Peyer's patch (tissue), 4 donors: Measurements from ENCODE around the gene B4GALT5.

ENCODE experiments used
- CTCF ChIP-seq, 6 experiments: fragments of 450-650 bp in 4 of 6; fragments of 200-600 bp in 2 of 6; sonication (generic) in 1 of 6; IDR thresholded peaks; one replicate each; pipeline ENCODE4 v1.5.1; 2017 to 2019; ENCODE audit warnings: antibody characterized with exemption in 6 of 6, mild to moderate bottlenecking in 3 of 6, moderate library complexity in 1 of 6
- POLR2A ChIP-seq, 2 donors: fragments of 450-650 bp; IDR thresholded peaks; one replicate each; pipeline ENCODE4 v1.5.1; 2017; ENCODE audit warnings: antibody characterized with exemption in 2 of 2, mild to moderate bottlenecking in 2 of 2, moderate library complexity in 2 of 2

- TF ChIP-seq CTCF (IDR thresholded peaks at IDR 0.05) = no peak
- TF ChIP-seq POLR2A (IDR thresholded peaks at IDR 0.05) = no peak
Observed at GRCh38 chr20:49590163-49591017, 123.3 kb downstream of the B4GALT5 start.
